HG02973 (cell line): ENCODE measurements around the gene ATP6AP1.

Experiments used
- ATAC-seq: cut with Tn5 transposase; IDR thresholded peaks from one replicate; pipeline ENCODE4 v1.9.1; 2021; ENCODE audit warnings: moderate library complexity; ENCODE audit not compliant: unreplicated experiment

Gene ATP6AP1

GRCh38 chrX:154426916-154427770, 1.3 kb upstream of the ATP6AP1 start:
- ATAC-seq = no peak

- ATAC-seq = no peak
These were observed 1.2 kb downstream of the ATP6AP1 start for GRCh38 chrX:154429711-154430110.

- no peak for ATAC-seq
These were observed 2.0 kb downstream of the ATP6AP1 start for GRCh38 chrX:154430479-154430878.

GRCh38 chrX:154430916-154431315, 2.4 kb downstream of the ATP6AP1 start:
- ATAC-seq = no peak

- ATAC-seq = no peak
These were observed 2.9 kb downstream of the ATP6AP1 start for GRCh38 chrX:154431341-154431740.

- ATAC-seq = no peak
These were observed 3.7 kb downstream of the ATP6AP1 start for GRCh38 chrX:154432210-154432609.

- no peak for ATAC-seq
These were observed 5.1 kb downstream of the ATP6AP1 start for GRCh38 chrX:154433605-154434004.

- no peak for ATAC-seq
These were observed 6.1 kb downstream of the ATP6AP1 start for GRCh38 chrX:154434394-154435168.

GRCh38 chrX:154435171-154435733, 6.8 kb downstream of the ATP6AP1 start:
- ATAC-seq = no peak

- no peak for ATAC-seq
These were observed 8.0 kb downstream of the ATP6AP1 start for GRCh38 chrX:154436374-154436982.

- no peak for ATAC-seq
These were observed 8.7 kb downstream of the ATP6AP1 start, which contains the start of gene GDI1 for GRCh38 chrX:154436983-154437752. GDI1 (plus strand) TSS chrX:154437154; CDS start chrX:154437255, 101 bp downstream.

- ATAC-seq = no peak
These were observed 9.8 kb downstream of the ATP6AP1 start for GRCh38 chrX:154437971-154438893.

GRCh38 chrX:154439841-154440240, 11.4 kb downstream of the ATP6AP1 start:
- no peak for ATAC-seq

- ATAC-seq = no peak
These were observed 12.3 kb downstream of the ATP6AP1 start for GRCh38 chrX:154440623-154441357.

- no peak for ATAC-seq
These were observed 13.1 kb downstream of the ATP6AP1 start for GRCh38 chrX:154441564-154441963.

GRCh38 chrX:154441984-154442707, 13.7 kb downstream of the ATP6AP1 start:
- ATAC-seq = no peak

- ATAC-seq = no peak
These were observed 15.0 kb downstream of the ATP6AP1 start for GRCh38 chrX:154443479-154443910.
